Neural crest cell (in vitro differentiated cells): Measurements from ENCODE around the gene NR1H2. TPM values are rescaled to one million over a fixed set of nuclear protein-coding genes. Genes with fewer than 3 reads are reported as not detected.
"Not testable (repeated sequence)": the region's sequence is repeated elsewhere in the genome, so short reads cannot be mapped to it uniquely, and the experiment has no call there.

ENCODE experiments used
- DNase-seq: peaks from one replicate; pipeline ENCODE4 v3.0.0; 2021; ENCODE audit warnings: low read depth, mixed read lengths, low spot score
- H3K27ac Mint-ChIP-seq: one replicate; pipeline ENCODE4 v1.8.0; 2021; ENCODE audit warnings: mild to moderate bottlenecking, mixed read lengths; ENCODE audit not compliant: unreplicated experiment
- H3K27me3 Mint-ChIP-seq: 2 replicates; pipeline ENCODE4 v1.8.0; 2021; ENCODE audit warnings: low read depth, mild to moderate bottlenecking, mixed read lengths
- H3K36me3 Mint-ChIP-seq: 2 replicates; pipeline ENCODE4 v1.8.0; 2021; ENCODE audit warnings: low read depth, mild to moderate bottlenecking, mixed read lengths
- H3K4me1 Mint-ChIP-seq: 2 replicates; pipeline ENCODE4 v1.8.0; 2021; ENCODE audit warnings: mixed read lengths
- H3K4me3 Mint-ChIP-seq: one replicate; pipeline ENCODE4 v1.8.0; 2021; ENCODE audit warnings: mild to moderate bottlenecking, mixed read lengths
- H3K9me3 Mint-ChIP-seq: 2 replicates; pipeline ENCODE4 v1.8.0; 2021; ENCODE audit warnings: mixed read lengths
- total RNA-seq: library from RNA; stranded (reverse); gene quantifications from 2 replicates; pipeline ENCODE4 v1.2.1, GENCODE V29; 2021
- TF ChIP-seq, protein P1 (sequence below): fragments of 200-600 bp; sonication (generic); conservative IDR thresholded peaks from 2 replicates; pipeline ENCODE4 v1.5.0; 2021; ENCODE audit warnings: antibody characterized with exemption, mild to moderate bottlenecking

Gene NR1H2
- total RNA-seq, 1 donor from 2014 or later: 22.8 TPM

GRCh38 chr19:50340331-50340730 lies 35.9 kb upstream of the NR1H2 start:
- no peak overlapping the region for H3K27ac Mint-ChIP-seq
- TF ChIP-seq, protein P1, sequence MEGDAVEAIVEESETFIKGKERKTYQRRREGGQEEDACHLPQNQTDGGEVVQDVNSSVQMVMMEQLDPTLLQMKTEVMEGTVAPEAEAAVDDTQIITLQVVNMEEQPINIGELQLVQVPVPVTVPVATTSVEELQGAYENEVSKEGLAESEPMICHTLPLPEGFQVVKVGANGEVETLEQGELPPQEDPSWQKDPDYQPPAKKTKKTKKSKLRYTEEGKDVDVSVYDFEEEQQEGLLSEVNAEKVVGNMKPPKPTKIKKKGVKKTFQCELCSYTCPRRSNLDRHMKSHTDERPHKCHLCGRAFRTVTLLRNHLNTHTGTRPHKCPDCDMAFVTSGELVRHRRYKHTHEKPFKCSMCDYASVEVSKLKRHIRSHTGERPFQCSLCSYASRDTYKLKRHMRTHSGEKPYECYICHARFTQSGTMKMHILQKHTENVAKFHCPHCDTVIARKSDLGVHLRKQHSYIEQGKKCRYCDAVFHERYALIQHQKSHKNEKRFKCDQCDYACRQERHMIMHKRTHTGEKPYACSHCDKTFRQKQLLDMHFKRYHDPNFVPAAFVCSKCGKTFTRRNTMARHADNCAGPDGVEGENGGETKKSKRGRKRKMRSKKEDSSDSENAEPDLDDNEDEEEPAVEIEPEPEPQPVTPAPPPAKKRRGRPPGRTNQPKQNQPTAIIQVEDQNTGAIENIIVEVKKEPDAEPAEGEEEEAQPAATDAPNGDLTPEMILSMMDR: no peak
- H3K9me3 Mint-ChIP-seq: peaks cover 10% of the 10 kb centered on the region
- peaks cover 4% of the 10 kb centered on the region for H3K27me3 Mint-ChIP-seq
- no peak for DNase-seq
- H3K4me1 Mint-ChIP-seq: peaks cover 6% of the 10 kb centered on the region
- peaks cover 15% of the 10 kb centered on the region for H3K36me3 Mint-ChIP-seq
- no peak overlapping the region for H3K4me3 Mint-ChIP-seq

DNA sequence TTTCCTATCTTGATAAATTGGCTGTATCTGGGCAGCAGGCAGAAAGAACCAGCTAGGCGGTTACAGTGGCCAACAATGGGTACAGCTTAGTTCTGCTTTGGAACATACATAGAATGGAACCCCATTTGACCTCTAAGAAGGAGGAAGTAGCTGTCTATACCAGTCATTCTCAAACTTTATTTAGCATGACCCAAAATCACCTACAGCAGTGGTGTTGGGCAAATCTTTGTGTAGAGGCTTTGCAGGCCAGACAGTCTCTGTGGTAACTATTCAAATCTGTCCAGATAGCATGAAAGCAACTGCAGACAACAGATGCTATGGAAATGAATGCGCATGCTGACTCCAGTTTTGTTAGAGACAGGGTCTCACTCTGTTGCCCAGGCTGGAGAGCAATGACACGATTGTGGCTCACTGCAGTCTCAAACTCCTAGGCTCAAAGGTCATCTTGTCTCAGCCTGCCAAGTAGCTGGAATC lies 35.1 kb upstream of the NR1H2 start:
- H3K27ac Mint-ChIP-seq: no peak overlapping the region
- no peak for DNase-seq
- H3K36me3 Mint-ChIP-seq: peaks cover 11% of the 10 kb centered on the region
- no peak overlapping the region for H3K4me3 Mint-ChIP-seq
- H3K9me3 Mint-ChIP-seq: peaks cover 5% of the 10 kb centered on the region
- no peaks in the 10 kb centered on the region for H3K4me1 Mint-ChIP-seq
- TF ChIP-seq, protein P1: no peak
- H3K27me3 Mint-ChIP-seq: no peaks in the 10 kb centered on the region

GRCh38 chr19:50344661-50345318 lies 31.5 kb upstream of the NR1H2 start:
- H3K9me3 Mint-ChIP-seq: peaks cover 2% of the 10 kb centered on the region
- no peaks in the 10 kb centered on the region for H3K4me1 Mint-ChIP-seq
- H3K4me3 Mint-ChIP-seq: no peak overlapping the region
- H3K27ac Mint-ChIP-seq: no peak overlapping the region
- peaks cover 12% of the 10 kb centered on the region for H3K36me3 Mint-ChIP-seq
- no peak for DNase-seq
- H3K27me3 Mint-ChIP-seq: no peaks in the 10 kb centered on the region
- TF ChIP-seq, protein P1: no peak

- not testable (repeated sequence) for H3K9me3 Mint-ChIP-seq, H3K4me3 Mint-ChIP-seq, DNase-seq, H3K36me3 Mint-ChIP-seq, H3K27me3 Mint-ChIP-seq, H3K27ac Mint-ChIP-seq, H3K4me1 Mint-ChIP-seq
These were observed 29.1 kb upstream of the NR1H2 start for GRCh38 chr19:50347089-50347581.

DNA sequence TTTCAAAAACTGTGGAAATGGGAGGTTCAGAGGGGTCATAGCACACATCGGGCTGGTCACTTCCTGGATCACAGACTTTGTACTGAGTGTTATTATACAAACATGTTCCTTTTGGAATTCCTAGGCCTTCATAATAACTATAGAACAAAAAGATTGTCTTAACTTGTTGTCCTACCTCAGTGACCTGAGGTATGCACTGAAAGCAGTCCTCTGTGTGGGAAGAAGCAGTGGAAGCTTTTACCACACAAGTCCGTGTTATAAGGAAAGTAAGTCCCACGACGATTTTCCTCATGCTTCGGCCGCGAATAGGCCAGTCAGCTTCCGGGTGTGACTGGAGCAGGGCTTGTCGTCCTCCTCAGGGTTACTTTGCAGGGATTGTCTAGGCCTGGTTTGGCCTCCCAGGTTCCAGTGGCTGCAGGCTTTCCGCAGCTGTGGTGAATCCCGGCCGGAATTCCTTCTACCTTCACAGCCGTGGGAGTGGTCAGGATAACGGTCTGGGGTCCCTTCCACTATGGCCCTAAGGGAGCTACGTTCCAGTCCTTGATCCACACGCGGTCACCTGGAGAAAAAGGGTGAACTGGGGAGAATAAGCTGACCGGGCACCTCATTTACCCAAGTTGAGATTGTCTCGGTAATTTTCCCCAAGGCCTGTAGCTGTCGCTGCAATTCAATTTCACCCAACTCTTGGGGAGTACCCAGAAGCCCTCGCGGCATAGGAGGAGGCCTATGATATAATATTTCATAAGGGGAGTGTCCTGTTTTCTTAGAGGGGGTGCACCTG lies 26.8 kb upstream of the NR1H2 start:
- Mint-ChIP-seq H3K4me1 (no peaks in the 10 kb centered on the region), H3K9me3 (no peaks in the 10 kb centered on the region), H3K27me3 (no peaks in the 10 kb centered on the region), H3K4me3 (no peak overlapping the region), H3K27ac (no peak overlapping the region), H3K36me3 (peaks cover 6% of the 10 kb centered on the region)
- no peak for DNase-seq
- TF ChIP-seq, protein P1: no peak

DNA sequence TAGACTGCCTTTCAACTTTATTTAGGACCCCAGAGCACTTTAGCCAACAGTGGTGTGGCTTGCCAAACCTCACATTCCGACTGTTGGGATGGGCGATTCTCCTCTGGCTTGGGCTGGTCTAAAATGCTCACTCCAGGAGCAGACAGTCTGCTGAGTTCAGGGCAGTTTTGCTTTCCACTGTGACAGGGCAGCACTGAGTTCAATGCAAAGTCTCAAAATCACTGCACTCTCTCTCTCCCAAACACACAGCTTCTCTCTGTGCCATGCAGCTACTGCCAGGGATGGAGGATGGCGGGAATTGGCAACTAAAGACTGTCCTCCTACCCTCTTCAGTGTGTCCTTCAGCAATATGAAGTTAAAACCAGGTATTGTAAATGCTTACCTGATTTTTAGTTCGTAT lies 24.0 kb upstream of the NR1H2 start:
- Mint-ChIP-seq H3K27ac (no peak overlapping the region), H3K4me3 (no peak overlapping the region), H3K9me3 (no peaks in the 10 kb centered on the region), H3K36me3 (no peaks in the 10 kb centered on the region), H3K4me1 (peaks cover 4% of the 10 kb centered on the region), H3K27me3 (no peaks in the 10 kb centered on the region)
- TF ChIP-seq, protein P1: no peak
- no peak for DNase-seq

- H3K36me3 Mint-ChIP-seq, H3K27ac Mint-ChIP-seq, DNase-seq, H3K4me3 Mint-ChIP-seq, H3K9me3 Mint-ChIP-seq, H3K27me3 Mint-ChIP-seq, H3K4me1 Mint-ChIP-seq: not testable (repeated sequence)
These were observed 22.8 kb upstream of the NR1H2 start for GRCh38 chr19:50353487-50353880.
